HepG2 (cell line): ENCODE data around the gene TRPV2. TPM values are rescaled to one million over a fixed set of nuclear protein-coding genes. Genes with fewer than 3 reads are reported as not detected.

ENCODE experiments used
- BCLAF1 ChIP-seq: fragments of 450-650 bp; IDR thresholded peaks from 2 replicates; pipeline ENCODE4 v1.6.1; 2017; ENCODE audit warnings: mild to moderate bottlenecking
- DPF2 ChIP-seq: sonication (generic); formaldehyde crosslinking; IDR thresholded peaks from 2 replicates; pipeline ENCODE4 v1.4.0; 2020; ENCODE audit warnings: mild to moderate bottlenecking, low read depth, missing genetic modification reagents, borderline replicate concordance
- MBNL3 ChIP-seq: fragments of 250-450 bp; sonication (Bioruptor Pico); conservative IDR thresholded peaks from 2 replicates; pipeline ENCODE4 v1.8.0; 2022; ENCODE audit warnings: mild to moderate bottlenecking, inconsistent platforms
- MED13 ChIP-seq: sonication (generic); formaldehyde crosslinking; IDR thresholded peaks from 2 replicates; pipeline ENCODE4 v1.5.0; 2020; ENCODE audit warnings: missing genetic modification reagents
- MLLT10 ChIP-seq: sonication (generic); formaldehyde crosslinking; IDR thresholded peaks from 2 replicates; pipeline ENCODE4 v1.4.0; 2020; ENCODE audit warnings: missing genetic modification reagents
- MYPOP ChIP-seq: sonication (generic); formaldehyde crosslinking; IDR thresholded peaks from 2 replicates; pipeline ENCODE4 v1.8.1; 2023; ENCODE audit warnings: mild to moderate bottlenecking, moderate library complexity, missing genetic modification reagents
- NCOA5 ChIP-seq: sonication (generic); formaldehyde crosslinking; IDR thresholded peaks from 2 replicates; pipeline ENCODE4 v1.4.0; 2020; ENCODE audit warnings: missing genetic modification reagents
- TFAP4 ChIP-seq: sonication (generic); IDR thresholded peaks from 2 replicates; pipeline ENCODE4 v1.6.1; 2016; ENCODE audit warnings: low read depth, borderline replicate concordance
- THAP7 ChIP-seq: sonication (generic); formaldehyde crosslinking; IDR thresholded peaks from 2 replicates; pipeline ENCODE4 v1.8.1; 2023; ENCODE audit warnings: mild to moderate bottlenecking, missing genetic modification reagents
- ZBTB25 ChIP-seq: IDR thresholded peaks from 2 replicates; pipeline ENCODE4 v1.6.1; 2018; ENCODE audit warnings: missing genetic modification reagents
- ZNF160 ChIP-seq: sonication (generic); formaldehyde crosslinking; IDR thresholded peaks from 2 replicates; pipeline ENCODE4 v1.8.0; 2022; ENCODE audit warnings: mild to moderate bottlenecking, inconsistent platforms, missing genetic modification reagents
- ZNF18 ChIP-seq: sonication (generic); formaldehyde crosslinking; IDR thresholded peaks from 2 replicates; pipeline ENCODE4 v1.8.0; 2022; ENCODE audit warnings: mild to moderate bottlenecking, missing genetic modification reagents; ENCODE audit not compliant: insufficient replicate concordance
- ZNF329 ChIP-seq: sonication (generic); formaldehyde crosslinking; IDR thresholded peaks from 2 replicates; pipeline ENCODE4 v1.9.0; 2021; ENCODE audit warnings: low read depth, mild to moderate bottlenecking, missing genetic modification reagents
- ZNF362 ChIP-seq: sonication (generic); formaldehyde crosslinking; IDR thresholded peaks from 2 replicates; pipeline ENCODE4 v1.4.0; 2020; ENCODE audit warnings: missing genetic modification reagents, mild to moderate bottlenecking, borderline replicate concordance
- ZNF546 ChIP-seq: sonication (generic); formaldehyde crosslinking; conservative IDR thresholded peaks from 2 replicates; pipeline ENCODE4 v1.8.1; 2023; ENCODE audit warnings: mild to moderate bottlenecking, missing genetic modification reagents
- ZNF567 ChIP-seq: sonication (generic); formaldehyde crosslinking; IDR thresholded peaks from 2 replicates; pipeline ENCODE4 v1.8.1; 2023; ENCODE audit warnings: mild to moderate bottlenecking, missing genetic modification reagents, borderline replicate concordance
- ZNF576 ChIP-seq: sonication (generic); formaldehyde crosslinking; IDR thresholded peaks from 2 replicates; pipeline ENCODE4 v1.4.0; 2020; ENCODE audit warnings: mild to moderate bottlenecking, missing genetic modification reagents
- ZNF83 ChIP-seq: sonication (generic); formaldehyde crosslinking; IDR thresholded peaks from 2 replicates; pipeline ENCODE4 v1.4.0; 2020; ENCODE audit warnings: missing genetic modification reagents, mild to moderate bottlenecking, borderline replicate concordance
- polyA plus RNA-seq, 8 experiments: library from polyadenylated mRNA; depleted of rRNA in 3 of 8; stranded (reverse) in 7 of 8; unstranded in 1 of 8; fragments of >200 nt; fragmentation: Illumina TruSeq in 4 of 8; extraction: Trizol in 4 of 8; gene quantifications; 2 replicates each; pipeline versions ENCODE4 v1.2.1 to v1.2.3, GENCODE V29; 2011 to 2016; ENCODE audit warnings: low read depth in 4 of 8, missing spikeins in 1 of 8, mixed read lengths in 1 of 8; ENCODE audit not compliant: insufficient read depth in 1 of 8
- total RNA-seq, 5 experiments: library from RNA; depleted of rRNA; stranded (reverse); fragments of >200 nt; fragmentation: Illumina TruSeq; extraction: Trizol; gene quantifications; 2 replicates each; pipeline ENCODE4 v1.2.3, GENCODE V29; 2016; ENCODE audit warnings: low read depth in 1 of 5

The TRPV2 gene
- total and polyA plus RNA-seq, 2 of the 13 experiments (the other 11 are each of a cell fraction or from before 2014, with no cell fraction given) = 13.6 to 21.3 TPM

- TF ChIP-seq ZNF18 (CRISPR knock-in tag) (no peak), ZNF567 (no peak; the same call in 1 of the 2 replicates), THAP7 (CRISPR knock-in tag) (peak; percentile 62; the same call in 1 of the 2 replicates), BCLAF1 (no peak), MYPOP (CRISPR knock-in tag) (peak; percentile 78; the same call in 1 of the 2 replicates), MBNL3 (CRISPR knock-in tag) (no peak), DPF2 (CRISPR knock-in tag) (no peak), ZNF362 (CRISPR knock-in tag) (no peak), ZNF546 (CRISPR knock-in tag) (peak; percentile 73; the same call in 1 of the 2 replicates), MLLT10 (CRISPR knock-in tag) (no peak), ZNF576 (no peak), MED13 (no peak; the same call in 1 of the 2 replicates), TFAP4 (0 out of 2 replicates have a peak, but pooled peaks have one; percentile 2), ZNF160 (CRISPR knock-in tag) (peak; percentile 16; the same call in 1 of the 2 replicates), ZNF83 (CRISPR knock-in tag) (0 out of 2 replicates have a peak, but pooled peaks have one; percentile 58), ZNF329 (peak; percentile 28; the same call in 1 of the 2 replicates), NCOA5 (CRISPR knock-in tag) (no peak), ZBTB25 (CRISPR knock-in tag) (peak; percentile 41; the same call in 1 of the 2 replicates)
These were observed 23.4 kb downstream of the TRPV2 start (continued) for GRCh38 chr17:16438557-16439302.
